Parathyroid adenoma (tissue), 2 donors: ENCODE results near the gene SORCS3.

Source experiments
- H2AFZ ChIP-seq: fragments of 300-600 bp; sonication (generic); one replicate; pipeline ENCODE4 v1.7.0; 2017; ENCODE audit warnings: antibody characterized with exemption, mild to moderate bottlenecking
- H3K27ac ChIP-seq: fragments of 300-600 bp; sonication (generic); one replicate; pipeline ENCODE4 v1.7.0; 2017
- H3K27me3 ChIP-seq: fragments of 300-600 bp; sonication (generic); one replicate; pipeline ENCODE4 v1.7.0; 2017; ENCODE audit warnings: low read length; ENCODE audit not compliant: control insufficient read depth, insufficient read depth
- H3K36me3 ChIP-seq: fragments of 300-600 bp; sonication (generic); one replicate; pipeline ENCODE4 v1.7.0; 2017; ENCODE audit warnings: low read length; ENCODE audit not compliant: control insufficient read depth, insufficient read depth
- H3K4me1 ChIP-seq: fragments of 300-600 bp; sonication (generic); one replicate; pipeline ENCODE4 v1.7.0; 2017; ENCODE audit warnings: control low read depth
- H3K4me2 ChIP-seq: fragments of 300-600 bp; sonication (generic); one replicate; pipeline ENCODE4 v1.7.0; 2017; ENCODE audit warnings: low read length
- H3K4me3 ChIP-seq: fragments of 300-600 bp; sonication (generic); one replicate; pipeline ENCODE4 v1.7.0; 2017; ENCODE audit warnings: low read depth, low read length
- H3K79me2 ChIP-seq: fragments of 300-600 bp; sonication (generic); one replicate; pipeline ENCODE4 v1.7.0; 2017; ENCODE audit warnings: control low read depth
- H3K9ac ChIP-seq: fragments of 300-600 bp; sonication (generic); one replicate; pipeline ENCODE4 v1.7.0; 2017; ENCODE audit warnings: mild to moderate bottlenecking
- H3K9me3 ChIP-seq: fragments of 300-600 bp; sonication (generic); one replicate; pipeline ENCODE4 v1.7.0; 2017; ENCODE audit warnings: low read length; ENCODE audit not compliant: control insufficient read depth
- CTCF ChIP-seq: fragments of 300-600 bp; sonication (generic); IDR thresholded peaks from one replicate; pipeline ENCODE4 v1.7.0; 2017; ENCODE audit warnings: antibody characterized with exemption, mild to moderate bottlenecking
- donor health status: primary hyperparathyroidism.

The SORCS3 gene

DNA sequence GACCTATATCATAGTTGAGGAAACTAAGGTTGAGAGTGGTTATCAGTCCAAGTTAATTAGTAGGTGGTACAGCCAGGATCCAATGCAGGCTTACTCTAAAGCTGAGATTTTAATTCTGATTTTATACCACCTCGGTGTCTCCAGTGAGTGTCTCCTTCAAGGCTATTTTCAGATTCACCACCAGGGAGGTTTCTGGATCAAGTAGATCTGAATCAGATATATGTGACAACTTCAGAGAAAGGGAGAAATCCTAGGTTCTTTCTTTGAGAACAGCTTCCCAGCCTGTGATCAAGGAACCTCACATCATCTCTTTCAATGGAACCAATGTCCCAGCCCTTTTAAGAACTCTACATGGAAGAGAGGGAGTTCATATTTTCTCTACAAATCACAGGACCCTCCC is 429.2 kb downstream of the SORCS3 start:
- no peaks in the 10 kb centered on the region for H3K27me3 ChIP-seq
- H2AFZ ChIP-seq = no peak overlapping the region
- no peaks in the 10 kb centered on the region for H3K9me3 ChIP-seq
- H3K9ac ChIP-seq = no peak overlapping the region
- H3K4me1 ChIP-seq = no peaks in the 10 kb centered on the region
- no peak overlapping the region for H3K27ac ChIP-seq
- TF ChIP-seq CTCF = no peak
- no peaks in the 10 kb centered on the region for H3K79me2 ChIP-seq
- no peak overlapping the region for H3K4me2 ChIP-seq
- no peak overlapping the region for H3K4me3 ChIP-seq
- H3K36me3 ChIP-seq = no peaks in the 10 kb centered on the region

DNA sequence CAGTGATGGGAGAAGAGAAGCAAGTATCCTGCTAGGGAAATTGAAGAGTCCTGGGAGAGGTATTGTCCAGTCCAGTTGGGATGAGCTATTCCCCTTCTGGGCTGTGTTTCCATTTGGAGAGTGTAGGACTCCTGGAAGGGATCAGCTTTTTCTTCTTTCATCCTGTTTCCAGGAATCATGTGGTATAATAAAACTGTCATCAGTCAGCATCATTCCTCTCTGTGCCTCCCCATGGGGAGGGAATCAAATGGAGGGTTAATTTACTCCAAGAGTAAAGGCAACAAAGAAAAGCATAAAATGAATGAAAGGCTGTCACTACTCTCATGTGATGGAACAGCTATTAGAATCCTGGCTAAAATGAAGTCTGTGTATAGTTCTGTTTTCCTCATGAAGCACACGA is 429.9 kb downstream of the SORCS3 start:
- Histone ChIP-seq H3K4me2 (no peak overlapping the region), H3K4me1 (no peaks in the 10 kb centered on the region), H3K27ac (no peak overlapping the region), H3K79me2 (no peaks in the 10 kb centered on the region), H3K36me3 (no peaks in the 10 kb centered on the region), H3K9me3 (no peaks in the 10 kb centered on the region), H3K4me3 (no peak overlapping the region), H3K9ac (no peak overlapping the region), H3K27me3 (no peaks in the 10 kb centered on the region), H2AFZ (no peak overlapping the region)
- no peak for TF ChIP-seq CTCF

DNA sequence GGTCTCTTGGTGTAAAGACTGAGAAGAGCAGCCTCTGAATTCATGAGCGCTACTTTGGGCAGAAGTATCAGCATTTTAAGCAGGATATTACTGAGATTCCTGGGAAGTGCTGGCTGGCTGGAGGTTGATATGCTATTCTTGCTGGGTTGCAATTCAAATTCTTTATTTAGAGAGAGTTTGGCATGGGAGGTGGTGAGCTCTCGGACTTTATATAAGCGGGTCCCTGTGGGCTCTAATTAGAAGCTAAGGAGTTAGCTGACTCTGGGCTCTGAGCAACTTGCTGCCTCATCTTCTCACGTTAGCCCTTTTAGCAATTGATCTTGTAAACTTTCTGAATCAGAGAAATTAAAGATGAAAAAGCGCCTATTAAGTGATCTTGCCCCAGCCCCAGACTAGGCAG is 430.9 kb downstream of the SORCS3 start:
- Histone ChIP-seq H3K9ac (no peak overlapping the region), H3K4me3 (no peak overlapping the region), H3K27ac (no peak overlapping the region), H3K9me3 (no peaks in the 10 kb centered on the region), H3K27me3 (no peaks in the 10 kb centered on the region), H3K4me1 (no peaks in the 10 kb centered on the region), H3K79me2 (no peaks in the 10 kb centered on the region), H3K4me2 (no peak overlapping the region), H3K36me3 (no peaks in the 10 kb centered on the region), H2AFZ (no peak overlapping the region)
- TF ChIP-seq CTCF = no peak

DNA sequence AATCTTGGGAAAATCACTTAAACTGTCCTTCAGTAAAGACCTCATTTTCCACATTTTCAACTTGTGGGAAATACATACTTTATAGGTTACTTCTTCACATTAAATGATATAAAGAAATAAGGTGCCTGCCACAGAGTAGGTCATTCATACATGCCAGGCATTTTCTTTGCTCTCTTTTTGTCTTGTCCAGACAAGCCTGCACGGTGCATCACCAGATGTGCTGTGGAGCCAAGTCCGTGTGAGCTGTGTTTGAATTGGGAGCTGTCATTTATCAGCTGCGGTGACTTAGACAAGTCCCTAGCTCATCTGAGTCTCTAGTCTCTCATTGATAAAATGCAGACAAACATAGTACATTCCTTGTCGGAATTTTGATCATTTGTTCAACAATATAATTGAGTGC is 432.9 kb downstream of the SORCS3 start:
- Histone ChIP-seq H3K4me3 (no peak overlapping the region), H2AFZ (no peak overlapping the region), H3K9ac (no peak overlapping the region), H3K36me3 (no peaks in the 10 kb centered on the region), H3K27ac (no peak overlapping the region), H3K9me3 (no peaks in the 10 kb centered on the region), H3K27me3 (no peaks in the 10 kb centered on the region), H3K4me1 (no peaks in the 10 kb centered on the region), H3K4me2 (no peak overlapping the region), H3K79me2 (no peaks in the 10 kb centered on the region)
- TF ChIP-seq CTCF = no peak

- H3K9me3 ChIP-seq = no peaks in the 10 kb centered on the region
- H3K4me2 ChIP-seq = no peak overlapping the region
- H3K79me2 ChIP-seq = no peaks in the 10 kb centered on the region
- H3K27me3 ChIP-seq = no peaks in the 10 kb centered on the region
- H3K27ac ChIP-seq = no peak overlapping the region
- no peaks in the 10 kb centered on the region for H3K4me1 ChIP-seq
- no peaks in the 10 kb centered on the region for H3K36me3 ChIP-seq
- no peak overlapping the region for H2AFZ ChIP-seq
- no peak overlapping the region for H3K9ac ChIP-seq
- TF ChIP-seq CTCF = no peak
- H3K4me3 ChIP-seq = no peak overlapping the region
Observed at GRCh38 chr10:105075031-105075430, 433.9 kb downstream of the SORCS3 start.
